H1 (cell line): Measurements from ENCODE around the gene NAA50. TPM values are rescaled to one million over a fixed set of nuclear protein-coding genes. Genes with fewer than 3 reads are reported as not detected.

Experiments used
- CTCF ChIA-PET: fragments of 300-600 bp; sonication (Branson Sonifier 250); formaldehyde crosslinking; loops from one replicate; lab custom pipeline; 2021; ENCODE audit not compliant: partially characterized antibody; lab: Charles Lee
- POLR2A ChIA-PET: fragments of 300-600 bp; sonication (Branson Sonifier 250); formaldehyde crosslinking; loops from one replicate; lab custom pipeline; 2021; ENCODE audit warnings: inconsistent platforms; ENCODE audit not compliant: partially characterized antibody; lab: Charles Lee
- DNase-seq, 2 experiments: peaks; one replicate each; pipeline versions ENCODE4 v3.0.0 to v3.0.0-alpha.2; 2010 to 2022; ENCODE audit warnings: low spot score in 2 of 2, low read depth in 1 of 2, mixed read lengths in 1 of 2
- FAIRE-seq: peaks from 2 replicates; lab custom pipeline; 2011; peaks lifted over from hg19 to GRCh38; lab: Jason Lieb, UNC
- H2AFZ ChIP-seq: 2 replicates; pipeline ENCODE4 v1.8.1; 2012; ENCODE audit warnings: low read length, inconsistent platforms
- H2AK5ac ChIP-seq: 2 replicates; pipeline ENCODE4 v1.6.1; 2013; ENCODE audit warnings: low read depth, low read length
- H2BK120ac ChIP-seq: replicated peaks from 2 replicates; pipeline ENCODE3; 2013; ENCODE audit warnings: low read depth, low read length, inconsistent platforms
- H2BK12ac ChIP-seq: 2 replicates; pipeline ENCODE4 v1.6.1; 2013; ENCODE audit warnings: low read depth, low read length
- H2BK15ac ChIP-seq: 2 replicates; pipeline ENCODE4 v1.6.1; 2013; ENCODE audit warnings: low read length
- H2BK20ac ChIP-seq: 2 replicates; pipeline ENCODE4 v1.6.1; 2013; ENCODE audit warnings: low read length
- H2BK5ac ChIP-seq: 2 replicates; pipeline ENCODE4 v1.6.1; 2013; ENCODE audit warnings: low read depth, low read length
- H3K14ac ChIP-seq: 2 replicates; pipeline ENCODE4 v1.6.1; 2013; ENCODE audit warnings: inconsistent platforms; ENCODE audit not compliant: insufficient read length
- H3K18ac ChIP-seq: 2 replicates; pipeline ENCODE4 v1.6.1; 2013; ENCODE audit warnings: low read length; ENCODE audit errors: extremely low read depth
- H3K23ac ChIP-seq: 2 replicates; pipeline ENCODE4 v1.6.1; 2013; ENCODE audit warnings: inconsistent platforms; ENCODE audit not compliant: insufficient read length
- H3K23me2 ChIP-seq: 2 replicates; pipeline ENCODE4 v1.6.1; 2013; ENCODE audit warnings: low read depth, low read length
- H3K27ac ChIP-seq: 2 replicates; pipeline ENCODE4 v1.6.1; 2011; ENCODE audit warnings: low read depth, low read length, inconsistent platforms
- H3K27me3 ChIP-seq, 4 experiments: replicated peaks in 1 of 4; 1 replicate in 1 of 4; 2 replicates in 3 of 4; pipeline versions ENCODE4 v1.6.1 to v1.8.1; 2011 to 2013; ENCODE audit warnings: low read length in 3 of 4, mild to moderate bottlenecking in 3 of 4, inconsistent platforms in 2 of 4, mixed read lengths in 2 of 4, moderate library complexity in 1 of 4; ENCODE audit not compliant: control insufficient read depth in 3 of 4, insufficient read depth in 3 of 4; ENCODE audit errors: extremely low read depth in 1 of 4
- H3K36me3 ChIP-seq, 4 experiments: 2 replicates each; pipeline versions ENCODE4 v1.6.1 to v1.8.1; 2011 to 2013; ENCODE audit warnings: mild to moderate bottlenecking in 4 of 4, low read length in 3 of 4, moderate library complexity in 2 of 4, control low read depth in 1 of 4, inconsistent platforms in 1 of 4; ENCODE audit not compliant: insufficient read depth in 4 of 4, control insufficient read depth in 2 of 4
- H3K4ac ChIP-seq: replicated peaks from 2 replicates; pipeline ENCODE3; 2013; ENCODE audit warnings: low read length, low read depth, mixed read lengths, inconsistent platforms; ENCODE audit not compliant: insufficient read length
- H3K4me1 ChIP-seq, 4 experiments: replicated peaks in 1 of 4; 1 replicate in 1 of 4; 2 replicates in 3 of 4; pipeline versions ENCODE4 v1.6.1 to v1.8.1; 2011 to 2013; ENCODE audit warnings: low read length in 3 of 4, inconsistent platforms in 2 of 4, mixed read lengths in 1 of 4; ENCODE audit not compliant: insufficient read depth in 4 of 4, control insufficient read depth in 3 of 4
- H3K4me2 ChIP-seq, 2 experiments: 2 replicates each; pipeline versions ENCODE4 v1.6.1 to v1.8.1; 2011 to 2013; ENCODE audit warnings: low read depth in 2 of 2, low read length in 2 of 2, control low read depth in 1 of 2, inconsistent platforms in 1 of 2, mild to moderate bottlenecking in 1 of 2; ENCODE audit not compliant: insufficient read depth in 1 of 2
- H3K4me3 ChIP-seq, 4 experiments: fragments of 200-600, 300-600 bp in 1 of 4; sonication (generic), shearing (Covaris generic), sonication (Bioruptor Twin) in 1 of 4; 2 replicates each; pipeline versions ENCODE4 v1.5.1 to v1.8.1; 2011 to 2016; ENCODE audit warnings: low read length in 4 of 4, low read depth in 3 of 4, control low read depth in 2 of 4, inconsistent platforms in 2 of 4, mild to moderate bottlenecking in 2 of 4, mixed read lengths in 1 of 4, moderate library complexity in 1 of 4; ENCODE audit not compliant: insufficient read depth in 2 of 4; ENCODE audit errors: extremely low read depth in 1 of 4
- H3K56ac ChIP-seq: replicated peaks from 2 replicates; pipeline ENCODE3; 2013; ENCODE audit warnings: low read depth, mild to moderate bottlenecking, mixed read lengths, low read length, inconsistent platforms; ENCODE audit not compliant: insufficient read length
- H3K79me1 ChIP-seq: 2 replicates; pipeline ENCODE4 v1.6.1; 2013; ENCODE audit warnings: low read depth, low read length, control low read depth
- H3K79me2 ChIP-seq, 2 experiments: 2 replicates each; pipeline versions ENCODE4 v1.6.1 to v1.8.1; 2012 to 2013; ENCODE audit warnings: low read length in 2 of 2, mild to moderate bottlenecking in 2 of 2, inconsistent platforms in 1 of 2; ENCODE audit not compliant: insufficient read depth in 2 of 2, control insufficient read depth in 1 of 2
- H3K9ac ChIP-seq, 4 experiments: replicated peaks in 1 of 4; 1 replicate in 1 of 4; 2 replicates in 3 of 4; pipeline versions ENCODE4 v1.6.1 to v1.8.1; 2011 to 2013; ENCODE audit warnings: low read depth in 3 of 4, low read length in 3 of 4, control low read depth in 2 of 4, mild to moderate bottlenecking in 2 of 4, moderate library complexity in 2 of 4, inconsistent platforms in 1 of 4; ENCODE audit errors: extremely low read depth in 1 of 4
- H3K9me3 ChIP-seq, 2 experiments: 2 replicates each; pipeline versions ENCODE4 v1.6.1 to v1.8.1; 2012 to 2013; ENCODE audit warnings: mild to moderate bottlenecking in 2 of 2, moderate library complexity in 2 of 2, control low read depth in 1 of 2, inconsistent platforms in 1 of 2, low read depth in 1 of 2, low read length in 1 of 2, mixed read lengths in 1 of 2; ENCODE audit not compliant: insufficient read depth in 2 of 2
- H4K20me1 ChIP-seq, 2 experiments: replicated peaks in 1 of 2; 2 replicates each; pipeline versions ENCODE3 to v1.8.1; 2011 to 2013; ENCODE audit warnings: inconsistent platforms in 2 of 2, low read length in 2 of 2, mild to moderate bottlenecking in 1 of 2; ENCODE audit not compliant: insufficient read depth in 2 of 2, control insufficient read depth in 1 of 2
- H4K5ac ChIP-seq: 2 replicates; pipeline ENCODE4 v1.6.1; 2013; ENCODE audit warnings: low read length, low read depth, mixed read lengths, inconsistent platforms; ENCODE audit not compliant: insufficient read length
- H4K8ac ChIP-seq: 2 replicates; pipeline ENCODE4 v1.8.0; 2013; ENCODE audit warnings: mild to moderate bottlenecking, moderate library complexity, low read length, inconsistent platforms; ENCODE audit not compliant: insufficient read depth; ENCODE audit errors: extremely low read depth
- H4K91ac ChIP-seq: replicated peaks from 2 replicates; pipeline ENCODE3; 2013; ENCODE audit warnings: low read length, mixed read lengths, inconsistent platforms; ENCODE audit not compliant: insufficient read length
- ASH2L ChIP-seq: fragments of 200-600, 300-600 bp; sonication (generic); IDR thresholded peaks from one replicate; pipeline ENCODE4 v1.7.1; 2017; ENCODE audit warnings: low read length
- EGR1 ChIP-seq: IDR thresholded peaks from 2 replicates; pipeline ENCODE4 v1.6.1; 2011; ENCODE audit warnings: low read depth, low read length, borderline replicate concordance
- KDM4A ChIP-seq: IDR thresholded peaks from one replicate; pipeline ENCODE4 v1.7.1; 2012; ENCODE audit warnings: low read depth, mild to moderate bottlenecking, moderate library complexity, low read length, inconsistent platforms; ENCODE audit not compliant: severe bottlenecking
- PHF8 ChIP-seq: fragments of 200-600 bp; sonication (generic); conservative IDR thresholded peaks from 2 replicates; pipeline ENCODE4 v1.7.1; 2012; ENCODE audit warnings: low read depth, mild to moderate bottlenecking, inconsistent platforms, low read length, moderate library complexity
- SIX5 ChIP-seq: IDR thresholded peaks from 2 replicates; pipeline ENCODE4 v1.6.1; 2011; ENCODE audit warnings: mild to moderate bottlenecking, low read depth, low read length
- TAF1 ChIP-seq: IDR thresholded peaks from 2 replicates; pipeline ENCODE4 v1.6.1; 2011; ENCODE audit warnings: mild to moderate bottlenecking, low read depth, low read length
- WGBS, 2 experiments: shearing (Covaris generic) in 1 of 2; methylation state at CpG; one replicate each; pipeline versions ENCODE4 v1.1.6 to v1.1.7; 2013 to 2015; ENCODE audit warnings: low lambda C conversion rate in 2 of 2, mixed read lengths in 2 of 2, inconsistent platforms in 1 of 2, low coverage in 1 of 2, missing lambda C conversion rate in 1 of 2; ENCODE audit not compliant: insufficient replicate concordance in 2 of 2, insufficient coverage in 1 of 2, insufficient read length in 1 of 2; ENCODE audit errors: extremely low coverage in 1 of 2, missing lambda C conversion rate in 1 of 2; 5-methylcytosine and 5-hydroxymethylcytosine counted together
- polyA plus RNA-seq, 7 experiments: library from polyadenylated mRNA; depleted of rRNA in 3 of 7; stranded (reverse) in 5 of 7; unstranded in 2 of 7; fragments of >200 nt in 5 of 7; fragments of 200-250 nt in 2 of 7; gene quantifications; 1 replicate in 5 of 7; 2 replicates in 1 of 7; 4 replicates in 1 of 7; pipeline versions ENCODE4 v1.2.1 to v1.2.3, GENCODE V29; 2011 to 2013; ENCODE audit warnings: missing spikeins in 2 of 7, mixed read lengths in 2 of 7
- total RNA-seq: library from RNA; stranded (reverse); fragmentation: NEBNext Ultra II Directional; extraction: Animal tissue kit (Norgen Biotek cat#: 25700); gene quantifications from 2 replicates; pipeline ENCODE4 v1.2.1, GENCODE V29; 2021

NAA50 gene
- total and polyA plus RNA-seq, 2 of the 8 experiments (the other 6 are each of a cell fraction or from before 2014, with no cell fraction given): 46.6 to 231 TPM

DNA sequence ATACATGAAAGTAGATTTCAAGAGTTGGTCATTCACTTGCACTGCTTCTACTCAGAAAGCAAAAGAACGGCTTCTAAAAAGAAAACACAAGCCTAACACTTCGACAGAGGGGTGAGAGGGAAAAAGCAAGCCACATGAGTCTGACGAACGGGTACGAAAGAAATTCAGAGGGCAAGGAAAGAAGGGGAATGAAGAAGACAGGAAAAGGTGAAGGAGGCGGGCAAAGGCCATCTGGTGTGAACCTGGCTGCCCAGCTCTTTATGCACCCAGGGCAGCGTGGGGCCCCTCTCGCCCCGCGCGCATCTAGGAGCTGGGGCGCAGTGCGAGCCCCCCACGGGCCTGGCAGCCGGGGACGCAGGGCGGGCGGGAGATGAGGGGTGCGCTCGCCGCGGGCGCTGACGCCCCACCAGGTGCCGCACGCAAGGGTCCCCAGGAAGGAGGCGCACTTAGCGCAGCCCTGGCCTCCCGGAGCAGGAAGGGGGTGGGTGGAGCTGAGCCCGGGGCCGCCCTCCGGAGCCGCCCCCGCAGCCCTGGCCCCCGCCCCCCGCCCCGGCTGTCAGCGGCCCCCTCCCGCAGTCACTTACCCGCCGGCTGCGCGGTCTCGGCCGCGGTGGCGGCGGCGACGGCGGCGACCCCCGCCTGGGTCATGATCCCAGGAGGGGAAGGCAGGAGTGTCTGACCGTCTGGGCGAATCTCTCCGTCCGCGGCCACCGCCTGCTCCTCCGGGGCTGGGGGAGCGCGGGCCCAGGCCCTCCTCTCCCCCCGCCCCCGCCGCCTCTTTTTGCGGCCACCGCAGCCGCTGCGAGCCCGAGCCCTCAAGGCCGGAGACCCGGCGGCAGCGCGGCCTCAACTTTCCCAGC lies 50.0 kb downstream of the NAA50 start, which contains the start of gene USF3:
TSS of gene USF3 (minus strand) at position 857 of the 860 bp plus-strand sequence. CDS start 21,764 bp downstream, outside the sequence.
- no peak within 1 kb of the TSS for H3K23ac ChIP-seq
- no peaks in the 10 kb centered on the region for H4K20me1 ChIP-seq
- H3K23me2 ChIP-seq: peaks cover 12% of the 10 kb centered on the region
- H2BK5ac ChIP-seq: peak within 1 kb of the TSS; percentile 54; the same call in 1 of the 2 replicates
- H3K36me3 ChIP-seq: no peaks in the 10 kb centered on the region
- H2BK12ac ChIP-seq: peak within 1 kb of the TSS; percentile 73; the same call in 1 of the 2 replicates
- H3K4ac ChIP-seq: peak within 1 kb of the TSS; percentile 60
- H3K14ac ChIP-seq: no peak within 1 kb of the TSS
- FAIRE-seq (no peak), DNase-seq (peak; percentile 15 to 78)
- H3K4me1 ChIP-seq: peaks cover 0 to 11% (median 0%) of the 10 kb centered on the region in 4 experiments; a peak in 5 of 7 replicates
- H3K4me2 ChIP-seq: peak within 1 kb of the TSS; percentile 86 to 94
- no peaks in the 10 kb centered on the region for H3K9me3 ChIP-seq
- 3% methylated on average over 13 of the region's 75 CpGs; no CpG with 5 or more reads in 1 of the 2 experiments for WGBS, 2 experiments
- H3K27ac ChIP-seq: peak within 1 kb of the TSS; percentile 69; the same call in 1 of the 2 replicates
- no peak within 1 kb of the TSS for H2BK120ac ChIP-seq
- no peaks in the 10 kb centered on the region for H3K27me3 ChIP-seq
- TF ChIP-seq TAF1: peak; percentile 30; the same call in 1 of the 2 replicates
- no peak for TF ChIP-seq SIX5
- peak; percentile 78 for TF ChIP-seq ASH2L
- TF ChIP-seq EGR1: peak; percentile 66; the same call in 1 of the 2 replicates
- peak; percentile 72; the same call in 1 of the 2 replicates for TF ChIP-seq PHF8
- peak; percentile 87 for TF ChIP-seq KDM4A
- H2BK15ac ChIP-seq: no peak within 1 kb of the TSS
- peaks cover 0 to 49% of the 10 kb centered on the region in 2 experiments; a peak in 2 of 4 replicates for H3K79me2 ChIP-seq
- H4K8ac ChIP-seq: 0 out of 2 replicates have a peak within 1 kb of the TSS, but pooled peaks have one; percentile 65
- peak within 1 kb of the TSS; percentile 31 to 90 (median 73) for H3K9ac ChIP-seq
- H3K18ac ChIP-seq: peak within 1 kb of the TSS; percentile 78
- peak within 1 kb of the TSS; percentile 12 for H4K91ac ChIP-seq
- H3K56ac ChIP-seq: peak within 1 kb of the TSS; percentile 72
- no peak within 1 kb of the TSS for H2BK20ac ChIP-seq
- H3K79me1 ChIP-seq: no peaks in the 10 kb centered on the region; the same call in 1 of the 2 replicates
- ChIA-PET CTCF (interaction anchor here (0.7 to 1.8 kb wide), 2 partner anchors 40 to 49 kb away, joined by 3 to 5 read pairs; no protein-coding TSS in a partner anchor), POLR2A (interaction anchor here (0.8 to 1.2 kb wide), 2 partner anchors 18 to 46 kb away, joined by 4 to 5 read pairs; no protein-coding TSS in a partner anchor)
- no peak within 1 kb of the TSS; the same call in 1 of the 2 replicates for H2AK5ac ChIP-seq
- peak within 1 kb of the TSS; percentile 100 for H2AFZ ChIP-seq
- peak within 1 kb of the TSS; percentile 87 to 96 (median 91) for H3K4me3 ChIP-seq
- peak within 1 kb of the TSS; percentile 80 for H4K5ac ChIP-seq
